K562 (cell line): Measurements from ENCODE around the gene ZNF407. TPM values are rescaled to one million over a fixed set of nuclear protein-coding genes. Genes with fewer than 3 reads are reported as not detected.

Source experiments
- DPF2 ChIP-seq: fragments of 450-650 bp; IDR thresholded peaks from 2 replicates; pipeline ENCODE4 v1.6.1; 2016
- HOMEZ ChIP-seq: fragments of 250-450 bp; sonication (Bioruptor Pico); IDR thresholded peaks from 2 replicates; pipeline ENCODE4 v1.4.0; 2020; ENCODE audit warnings: mild to moderate bottlenecking, moderate library complexity
- KDM4B ChIP-seq, 2 experiments: fragments of 450-650 bp in 1 of 2; sonication (generic) in 1 of 2; IDR thresholded peaks; 2 replicates each; pipeline ENCODE4 v1.6.1; 2016 to 2017; ENCODE audit warnings: borderline replicate concordance in 2 of 2, antibody characterized with exemption in 1 of 2, low read depth in 1 of 2, mild to moderate bottlenecking in 1 of 2
- PREB ChIP-seq: sonication (generic); formaldehyde crosslinking; IDR thresholded peaks from 2 replicates; pipeline ENCODE4 v1.8.1; 2023; ENCODE audit warnings: mild to moderate bottlenecking, missing genetic modification reagents
- TRIM25 ChIP-seq: fragments of 450-650 bp; IDR thresholded peaks from 2 replicates; pipeline ENCODE4 v1.7.0; 2016; ENCODE audit warnings: borderline replicate concordance
- polyA plus RNA-seq, 8 experiments: library from polyadenylated mRNA; depleted of rRNA in 4 of 8; stranded (reverse) in 5 of 8; unstranded in 3 of 8; fragments of >200 nt; fragmentation: Nextera tagmentation in 2 of 8; fragmentation: Illumina TruSeq in 1 of 8; extraction: Ambion mirVana in 2 of 8; extraction: Trizol in 1 of 8; gene quantifications; 2 replicates each; pipeline versions ENCODE4 v1.2.1 to v1.2.3, GENCODE V29; 2011 to 2014; ENCODE audit warnings: inconsistent platforms in 1 of 8, missing spikeins in 1 of 8
- total RNA-seq, 7 experiments: library from RNA; depleted of rRNA in 6 of 7; stranded (reverse); fragments of >200 nt in 6 of 7; fragmentation: Illumina TruSeq in 2 of 7; extraction: Trizol in 2 of 7; gene quantifications; 2 replicates each; pipeline versions ENCODE4 v1.2.1 to v1.2.3, GENCODE V29; 2011 to 2021; ENCODE audit warnings: low replicate concordance in 1 of 7
- TF ChIP-seq, protein P1 (sequence below), 2 experiments: fragments of 450-650 bp; IDR thresholded peaks; 2 replicates each; pipeline ENCODE4 v1.6.1; 2018; ENCODE audit warnings: mild to moderate bottlenecking in 2 of 2, low read depth in 1 of 2; ENCODE audit not compliant: partially characterized antibody in 2 of 2

ZNF407 gene
- total and polyA plus RNA-seq, 9 of the 15 experiments (the other 6 are each of a cell fraction or from before 2014, with no cell fraction given) = 0.21 to 5.4 (median 2.3) TPM

GRCh38 chr18:75035928-75036327, 438.3 kb downstream of the ZNF407 start (continued):
- TF ChIP-seq, protein P1, sequence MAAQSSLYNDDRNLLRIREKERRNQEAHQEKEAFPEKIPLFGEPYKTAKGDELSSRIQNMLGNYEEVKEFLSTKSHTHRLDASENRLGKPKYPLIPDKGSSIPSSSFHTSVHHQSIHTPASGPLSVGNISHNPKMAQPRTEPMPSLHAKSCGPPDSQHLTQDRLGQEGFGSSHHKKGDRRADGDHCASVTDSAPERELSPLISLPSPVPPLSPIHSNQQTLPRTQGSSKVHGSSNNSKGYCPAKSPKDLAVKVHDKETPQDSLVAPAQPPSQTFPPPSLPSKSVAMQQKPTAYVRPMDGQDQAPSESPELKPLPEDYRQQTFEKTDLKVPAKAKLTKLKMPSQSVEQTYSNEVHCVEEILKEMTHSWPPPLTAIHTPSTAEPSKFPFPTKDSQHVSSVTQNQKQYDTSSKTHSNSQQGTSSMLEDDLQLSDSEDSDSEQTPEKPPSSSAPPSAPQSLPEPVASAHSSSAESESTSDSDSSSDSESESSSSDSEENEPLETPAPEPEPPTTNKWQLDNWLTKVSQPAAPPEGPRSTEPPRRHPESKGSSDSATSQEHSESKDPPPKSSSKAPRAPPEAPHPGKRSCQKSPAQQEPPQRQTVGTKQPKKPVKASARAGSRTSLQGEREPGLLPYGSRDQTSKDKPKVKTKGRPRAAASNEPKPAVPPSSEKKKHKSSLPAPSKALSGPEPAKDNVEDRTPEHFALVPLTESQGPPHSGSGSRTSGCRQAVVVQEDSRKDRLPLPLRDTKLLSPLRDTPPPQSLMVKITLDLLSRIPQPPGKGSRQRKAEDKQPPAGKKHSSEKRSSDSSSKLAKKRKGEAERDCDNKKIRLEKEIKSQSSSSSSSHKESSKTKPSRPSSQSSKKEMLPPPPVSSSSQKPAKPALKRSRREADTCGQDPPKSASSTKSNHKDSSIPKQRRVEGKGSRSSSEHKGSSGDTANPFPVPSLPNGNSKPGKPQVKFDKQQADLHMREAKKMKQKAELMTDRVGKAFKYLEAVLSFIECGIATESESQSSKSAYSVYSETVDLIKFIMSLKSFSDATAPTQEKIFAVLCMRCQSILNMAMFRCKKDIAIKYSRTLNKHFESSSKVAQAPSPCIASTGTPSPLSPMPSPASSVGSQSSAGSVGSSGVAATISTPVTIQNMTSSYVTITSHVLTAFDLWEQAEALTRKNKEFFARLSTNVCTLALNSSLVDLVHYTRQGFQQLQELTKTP (IDR thresholded peaks at IDR 0.05; ENCODE audit: low read depth in 1 of 2, partially characterized antibody in 2 of 2) = no peak
- TF ChIP-seq PREB (CRISPR knock-in tag) = no peak
- TF ChIP-seq DPF2 = no peak
- no peak for TF ChIP-seq KDM4B (IDR thresholded peaks at IDR 0.05; ENCODE audit: borderline replicate concordance in 2 of 2, low read depth in 1 of 2)
- no peak for TF ChIP-seq TRIM25
- no peak for TF ChIP-seq HOMEZ (CRISPR knock-in tag)
